GM18508 (cell line): ENCODE data around the gene MOB2.

Experiments used
- ATAC-seq: cut with Tn5 transposase; IDR thresholded peaks from one replicate; pipeline ENCODE4 v1.9.1; 2021; ENCODE audit warnings: moderate number of reproducible peaks; ENCODE audit not compliant: insufficient read depth, unreplicated experiment

Gene MOB2

DNA sequence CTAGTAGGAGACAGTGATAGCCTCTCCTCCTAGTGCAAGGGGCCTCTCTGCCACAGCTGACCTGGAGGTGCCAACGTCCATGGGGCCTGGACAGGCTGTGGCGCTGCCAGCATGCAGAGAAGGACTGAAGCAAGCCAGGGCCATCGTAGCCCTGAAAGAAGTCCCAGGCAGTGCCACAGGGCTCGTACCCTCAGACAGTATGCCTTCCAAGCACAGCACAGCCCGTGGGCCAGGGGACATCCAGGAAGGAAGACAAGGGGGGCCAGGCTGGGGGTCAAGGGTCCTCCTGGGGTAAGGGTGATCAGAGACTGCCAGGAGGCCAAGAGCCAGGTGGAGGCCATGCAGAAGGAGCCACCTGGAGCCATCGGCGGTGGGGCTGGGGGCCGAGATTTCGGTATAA is 20.4 kb upstream of the MOB2 start:
- no peak for ATAC-seq

DNA sequence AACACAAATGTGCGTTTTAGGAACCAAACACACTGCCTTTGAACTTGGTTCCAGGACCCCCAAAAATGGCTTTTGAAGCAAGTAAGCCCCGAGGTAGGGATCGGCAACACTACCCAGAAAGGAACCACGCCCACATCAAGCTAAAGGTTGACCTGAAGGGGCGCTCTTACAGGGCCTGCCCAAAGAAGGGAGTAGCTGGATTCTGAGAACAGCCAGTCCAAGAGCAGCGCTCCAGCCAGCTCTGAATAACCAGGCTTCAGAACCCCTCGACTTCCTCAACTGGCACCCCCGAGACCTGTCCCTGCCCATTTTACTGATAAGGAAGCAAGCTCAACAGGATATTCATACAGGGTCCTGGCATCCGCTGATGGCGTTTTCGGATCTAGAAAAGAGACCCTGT is 18.9 kb upstream of the MOB2 start:
- ATAC-seq: no peak

DNA sequence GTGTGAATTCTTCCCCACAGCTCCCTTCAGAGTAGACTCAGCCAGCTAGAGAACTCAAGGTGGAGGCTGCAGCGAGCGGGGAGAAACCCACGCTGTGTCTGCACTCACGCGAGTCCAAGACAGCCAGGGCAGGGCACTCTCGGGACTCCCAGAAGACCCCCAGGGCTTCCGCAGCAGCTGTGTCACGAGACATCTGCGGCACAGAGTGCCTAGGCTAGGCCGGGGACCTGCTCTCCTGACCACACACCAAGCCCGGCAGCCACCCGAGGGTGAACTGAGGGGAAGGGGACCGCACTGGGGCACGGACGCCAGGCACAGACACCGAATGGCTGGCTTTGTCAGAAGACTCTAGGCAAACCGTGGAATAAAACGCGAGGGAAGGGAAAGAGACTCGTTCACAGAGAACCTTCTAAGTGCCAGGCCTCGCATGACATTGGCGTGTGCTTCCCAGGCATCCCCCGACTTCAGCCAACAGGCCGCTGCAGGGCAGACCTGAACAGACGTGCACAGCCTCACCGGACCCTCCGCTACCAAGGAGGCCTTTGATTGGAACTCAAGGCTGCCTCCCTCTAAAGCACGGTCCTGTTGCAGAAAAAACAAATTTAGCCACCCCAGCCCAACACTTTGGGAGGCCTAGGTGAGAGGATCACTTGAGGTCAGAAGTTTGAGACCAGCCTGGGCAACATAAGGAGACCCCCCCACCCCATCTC is 18.2 kb upstream of the MOB2 start:
- no peak for ATAC-seq

DNA sequence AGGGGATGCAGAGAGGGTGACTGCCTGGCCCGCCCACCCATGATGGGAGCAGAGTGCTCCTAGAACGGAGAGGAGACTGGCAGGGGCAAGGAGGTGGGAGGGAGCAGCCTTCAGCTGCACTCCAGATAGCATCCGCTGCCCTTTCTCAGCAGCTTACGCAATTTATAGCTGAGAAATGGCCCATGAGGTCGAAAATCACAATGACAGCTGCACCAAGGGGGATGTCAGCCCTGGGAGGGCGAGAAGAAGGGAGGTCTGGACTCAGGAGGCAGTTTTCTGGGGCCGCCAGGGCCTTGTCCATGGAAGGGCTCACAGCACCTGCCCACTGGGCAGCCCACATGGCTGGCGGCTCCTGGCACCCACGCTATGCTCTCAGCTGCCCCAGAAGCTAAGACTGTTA is 17.6 kb upstream of the MOB2 start:
- no peak for ATAC-seq

DNA sequence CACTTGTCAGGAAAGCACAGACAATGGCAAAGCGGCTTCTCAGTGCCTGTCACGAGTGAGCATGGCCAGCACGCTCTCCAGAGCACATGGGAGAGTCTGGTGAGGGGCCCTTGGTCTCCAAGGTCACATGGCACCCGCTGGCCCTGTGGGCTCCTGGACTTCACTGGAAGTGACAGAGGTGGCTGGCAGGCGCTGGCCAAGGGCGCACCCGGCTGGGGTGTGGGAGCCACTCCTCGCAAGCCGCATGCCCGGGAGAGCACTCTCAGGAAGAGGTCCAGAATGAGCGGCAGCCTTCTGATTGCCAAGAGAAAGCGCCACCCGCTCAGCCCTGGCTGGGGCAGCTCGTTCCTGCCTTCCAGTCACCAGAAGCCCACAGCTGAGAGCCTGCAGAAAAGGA is 17.1 kb upstream of the MOB2 start:
- ATAC-seq: no peak

DNA sequence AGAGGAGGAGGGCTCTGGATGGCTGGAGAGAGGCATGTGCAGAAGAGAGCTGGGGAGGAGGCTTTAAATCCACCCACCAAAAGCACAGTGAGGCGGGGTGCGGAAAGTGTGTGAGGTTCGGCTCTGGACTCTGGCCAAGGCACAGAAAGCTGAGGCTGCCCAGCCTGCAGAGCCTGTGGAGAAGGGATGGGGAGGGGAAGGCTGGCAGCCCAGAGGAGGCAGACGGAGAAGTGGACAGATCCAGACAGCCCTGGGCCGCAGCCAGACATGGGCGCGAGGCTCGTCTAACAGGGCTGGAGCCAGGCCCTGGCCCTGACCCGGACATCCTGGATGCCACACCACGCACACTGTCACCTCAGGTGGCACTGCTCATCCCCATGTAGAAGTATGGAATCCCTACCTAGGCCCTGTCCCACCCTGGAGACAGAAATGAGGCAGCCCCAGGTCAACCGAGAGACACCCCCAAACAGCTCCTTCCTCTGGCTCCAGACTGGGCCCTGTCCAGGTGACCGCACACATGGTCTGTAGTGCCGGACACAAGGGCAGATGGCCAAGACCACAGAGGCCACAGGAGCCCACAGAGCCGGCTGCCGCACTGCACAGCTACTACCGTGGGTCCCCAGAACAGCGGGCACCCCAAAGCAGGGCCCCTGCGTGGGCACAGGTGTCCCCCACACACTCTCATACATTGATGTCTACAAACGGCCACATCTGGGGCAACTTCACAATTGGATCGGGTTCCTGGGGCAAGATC is 16.6 kb upstream of the MOB2 start:
- no peak for ATAC-seq

DNA sequence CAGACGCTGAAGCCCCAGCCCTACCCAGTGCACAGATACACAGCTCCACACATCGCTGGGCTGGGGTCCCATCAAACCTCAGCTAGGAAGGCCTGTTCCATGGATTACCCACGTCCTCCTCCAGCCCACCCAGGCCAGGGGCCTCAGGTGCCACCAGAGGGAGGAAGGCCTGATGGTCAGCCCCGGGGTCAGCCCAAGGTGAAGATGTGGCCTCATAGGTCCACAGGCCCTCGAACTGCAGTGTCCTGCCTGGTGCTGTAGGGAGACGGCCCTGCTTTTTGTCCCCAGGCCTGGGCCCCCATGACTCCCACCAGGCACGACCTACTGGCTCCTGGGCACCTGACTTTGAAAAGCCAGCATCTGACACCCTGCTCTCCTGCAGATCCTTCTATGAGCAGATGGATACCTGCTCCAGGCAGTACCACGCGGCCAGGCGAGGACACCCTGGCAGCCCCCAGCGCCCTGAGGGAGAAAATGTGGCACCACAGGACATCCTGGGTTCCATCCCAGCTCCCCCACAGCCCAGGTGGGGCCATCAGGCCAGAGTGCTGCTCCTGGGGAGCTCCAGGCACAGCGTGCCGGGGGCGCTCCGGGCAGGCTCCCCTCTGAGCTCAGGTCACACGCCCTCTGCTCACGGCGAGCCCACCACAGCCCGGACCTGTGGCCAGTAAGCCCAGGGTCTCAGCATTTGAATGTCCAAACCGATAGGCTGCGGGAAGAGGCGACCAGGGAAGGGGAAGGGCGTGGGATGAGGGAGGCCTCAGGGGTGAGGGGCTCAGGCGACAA is 15.8 kb upstream of the MOB2 start:
- ATAC-seq: no peak

DNA sequence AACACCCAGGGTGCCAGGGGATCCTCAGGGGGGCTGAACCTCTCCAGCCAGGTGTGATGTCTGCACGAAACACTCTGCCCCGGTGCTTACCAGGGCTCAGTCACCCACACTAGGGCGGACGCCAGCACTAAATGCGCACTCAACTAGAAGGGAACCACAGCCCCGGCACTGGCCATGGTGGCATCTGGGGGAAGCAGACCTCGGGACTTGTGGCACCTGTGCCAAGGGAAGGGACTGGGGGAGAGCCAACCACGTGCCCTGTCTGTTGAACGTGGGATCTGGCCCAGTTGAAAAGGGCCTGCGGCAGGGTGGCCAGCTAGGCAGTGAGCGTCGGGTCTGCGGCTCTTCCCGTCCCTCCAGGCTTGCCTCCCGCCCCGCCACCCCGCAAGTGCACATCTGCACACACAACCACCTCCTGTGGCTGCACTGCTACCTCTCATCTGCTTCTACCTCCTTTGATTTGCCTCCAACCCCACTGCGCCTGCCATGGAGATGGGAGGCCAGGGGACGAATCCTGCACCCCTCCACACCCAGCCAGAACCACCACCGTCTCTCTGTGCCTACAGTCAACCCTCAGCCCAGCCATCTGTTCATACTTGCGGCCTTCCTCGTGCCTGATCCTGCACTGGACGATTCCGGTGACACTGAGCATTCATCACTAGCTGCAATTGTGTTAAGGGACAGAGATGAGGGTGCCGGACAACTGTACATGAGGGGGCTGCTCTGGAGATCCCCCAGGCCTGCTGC is 15.0 kb upstream of the MOB2 start:
- no peak for ATAC-seq

DNA sequence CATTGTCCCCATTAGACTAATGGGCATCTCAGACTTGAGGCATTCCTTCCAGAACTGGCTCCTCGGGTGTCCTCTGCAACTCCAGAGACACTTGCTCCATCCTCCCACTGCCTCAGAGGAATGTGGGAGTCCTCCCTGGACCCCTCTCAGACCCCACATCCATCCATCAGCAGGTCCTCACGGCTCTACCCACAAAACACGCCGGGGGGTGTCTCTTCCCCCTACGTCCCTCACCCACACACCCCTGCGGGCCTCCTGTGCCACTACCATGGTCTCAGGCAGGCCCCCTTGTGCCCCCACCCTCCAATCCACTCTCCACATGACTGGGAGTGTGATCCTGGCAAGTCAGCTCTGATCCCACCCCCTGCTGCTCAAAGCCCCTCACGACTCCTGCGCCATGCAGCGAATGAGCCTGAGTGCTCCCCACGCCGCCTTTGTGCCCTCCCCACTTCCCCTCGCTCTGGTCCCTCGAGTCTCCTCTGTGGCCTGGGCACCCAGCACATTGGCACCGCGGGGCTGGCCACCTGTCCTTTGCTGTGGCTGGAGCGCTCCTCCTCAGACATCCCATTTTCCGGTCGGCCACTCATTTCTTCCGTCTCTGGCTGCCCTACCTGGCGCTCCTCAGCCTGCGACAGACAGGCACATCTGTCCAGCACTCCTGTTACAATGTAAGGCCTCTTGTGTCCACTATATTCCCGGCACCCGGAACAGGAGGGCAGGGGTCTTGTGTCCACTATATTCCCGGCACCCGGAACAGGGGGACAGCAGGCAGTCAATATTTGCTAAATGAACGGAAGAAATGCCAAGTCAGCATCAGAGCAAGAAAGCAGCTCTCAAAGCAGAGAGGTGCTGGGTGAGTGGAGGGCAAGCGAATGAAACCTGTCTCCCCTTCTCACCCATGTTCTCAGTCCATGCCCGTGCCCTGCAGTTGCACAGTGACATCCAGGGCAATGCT is 14.2 kb upstream of the MOB2 start:
- ATAC-seq: no peak

DNA sequence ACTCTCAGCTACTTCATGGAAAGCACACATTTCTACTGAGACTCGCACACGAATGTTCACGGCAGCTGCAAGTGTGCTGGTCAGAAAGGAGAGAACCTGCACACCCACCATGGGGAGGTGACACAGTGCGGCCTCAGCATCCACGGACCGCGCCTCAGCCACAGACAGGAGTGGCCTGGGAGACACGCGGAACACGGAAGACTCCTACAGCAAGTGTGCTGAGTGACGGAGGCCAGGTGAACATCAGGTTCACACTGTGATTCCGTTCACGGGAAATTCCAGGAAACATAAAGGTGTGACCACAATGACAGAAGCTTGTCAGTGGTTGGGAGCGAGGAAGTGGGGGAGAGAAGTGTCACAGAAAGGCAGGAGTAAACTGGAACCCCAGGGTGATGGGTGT is 13.3 kb upstream of the MOB2 start:
- no peak for ATAC-seq

DNA sequence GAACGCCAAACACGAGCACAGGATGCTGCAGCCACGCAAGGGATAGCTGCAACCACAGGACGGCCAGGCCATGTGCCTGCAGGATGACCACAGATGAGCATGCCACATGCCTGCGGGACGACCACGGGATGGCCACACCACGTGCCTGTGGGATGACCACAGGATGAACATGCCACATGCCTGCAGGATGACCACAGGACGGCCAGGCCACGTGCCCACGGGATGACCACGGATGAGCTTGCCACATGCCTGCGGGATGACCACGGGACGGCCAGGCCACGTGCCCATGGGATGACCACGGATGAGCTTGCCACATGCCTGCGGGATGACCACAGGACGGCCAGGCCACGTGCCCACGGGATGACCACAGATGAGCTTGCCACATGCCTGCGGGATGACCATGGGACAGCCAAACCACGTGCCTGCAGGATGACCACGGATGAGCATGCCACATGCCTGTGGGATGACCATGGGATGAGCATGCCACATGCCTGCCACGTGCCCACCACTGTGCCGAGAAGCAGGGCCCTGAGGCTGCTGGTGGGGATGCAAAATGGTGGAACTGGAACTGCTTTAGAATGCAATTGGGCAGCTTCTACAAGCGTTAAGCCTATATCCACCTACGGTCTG is 12.8 kb upstream of the MOB2 start:
- ATAC-seq: no peak

DNA sequence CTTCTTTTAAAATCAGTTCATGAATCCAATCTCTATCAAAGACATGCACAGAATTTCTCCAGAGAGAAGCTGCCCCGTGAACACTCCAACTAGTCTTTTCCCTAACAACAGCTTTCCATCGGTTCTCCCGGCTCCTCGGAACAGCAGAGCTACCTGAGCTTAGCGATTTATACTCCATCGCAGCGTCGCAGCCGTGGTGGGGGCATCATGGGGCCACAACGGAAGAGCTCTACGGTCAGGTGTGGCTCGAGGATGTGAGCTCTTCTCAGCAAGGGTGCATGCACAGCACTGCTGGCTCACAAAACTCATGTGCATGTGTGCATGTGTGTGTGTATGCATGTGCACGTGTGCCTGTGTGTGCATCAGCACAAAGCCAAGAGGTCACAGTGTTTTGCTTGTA is 11.7 kb upstream of the MOB2 start:
- ATAC-seq: no peak

DNA sequence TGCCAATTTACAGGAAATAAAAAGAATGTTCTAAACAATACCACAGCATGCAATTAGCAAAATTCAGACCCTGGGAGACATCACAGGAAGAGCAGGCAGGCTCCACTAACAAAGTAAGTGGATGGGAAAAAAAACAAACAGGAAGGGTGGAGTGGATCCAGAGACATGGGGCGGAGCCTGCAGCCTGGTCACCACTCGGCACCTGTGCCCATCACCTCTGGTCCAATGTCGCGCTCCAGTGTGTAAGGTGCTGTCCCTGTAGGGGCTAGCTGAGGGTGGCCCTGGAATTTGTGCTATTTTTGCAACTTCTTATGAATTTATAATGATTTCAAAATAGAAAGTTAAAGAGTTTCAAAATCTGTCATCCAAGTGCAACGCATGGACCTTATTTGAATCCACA is 11.0 kb upstream of the MOB2 start:
- no peak for ATAC-seq

DNA sequence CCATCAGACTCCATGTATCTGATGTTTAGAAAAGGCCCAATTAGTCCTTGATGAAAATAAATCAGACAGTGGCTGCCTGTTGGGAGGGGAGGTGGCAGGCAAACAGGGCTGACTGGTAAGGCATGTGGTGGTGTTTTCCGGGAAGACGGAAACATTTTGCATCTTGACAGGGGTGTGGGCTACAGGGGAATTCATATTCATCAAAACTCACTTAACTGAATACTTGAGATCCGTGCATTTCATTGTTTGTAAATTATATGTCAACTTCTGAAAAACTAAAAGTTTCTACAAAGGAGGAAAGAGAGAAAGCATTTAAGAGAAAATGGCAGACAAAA is 10.1 kb upstream of the MOB2 start:
- no peak for ATAC-seq

DNA sequence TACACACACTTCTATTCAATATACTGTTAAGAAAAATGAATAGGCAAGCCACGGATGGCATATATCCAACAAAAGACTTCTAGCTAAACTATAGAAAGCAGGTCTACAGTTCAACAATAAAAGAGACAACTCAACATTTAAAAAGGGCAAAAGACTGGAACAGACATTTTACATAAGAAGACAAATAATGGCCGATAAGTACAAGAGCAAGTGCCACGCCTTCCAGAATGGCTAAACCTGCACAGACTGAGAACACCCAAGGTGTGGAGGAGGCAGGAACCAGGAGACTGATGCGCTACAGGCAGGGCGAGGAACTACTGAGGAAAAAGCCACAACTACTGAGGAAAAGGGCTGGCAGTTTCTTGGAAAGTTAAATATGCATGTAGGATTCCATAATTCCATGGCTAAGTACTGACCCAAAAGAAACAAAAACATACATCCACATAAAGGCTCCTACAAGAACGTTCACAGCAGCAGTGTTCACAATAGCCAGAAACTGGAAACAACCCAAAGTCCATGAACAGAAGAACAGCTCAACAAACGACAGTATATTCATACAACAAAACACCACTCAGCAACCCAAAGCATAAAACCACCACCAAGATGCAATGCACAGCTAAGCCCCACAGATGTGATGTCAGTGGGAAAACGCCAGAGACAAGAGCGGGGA is 9.6 kb upstream of the MOB2 start:
- ATAC-seq: no peak

DNA sequence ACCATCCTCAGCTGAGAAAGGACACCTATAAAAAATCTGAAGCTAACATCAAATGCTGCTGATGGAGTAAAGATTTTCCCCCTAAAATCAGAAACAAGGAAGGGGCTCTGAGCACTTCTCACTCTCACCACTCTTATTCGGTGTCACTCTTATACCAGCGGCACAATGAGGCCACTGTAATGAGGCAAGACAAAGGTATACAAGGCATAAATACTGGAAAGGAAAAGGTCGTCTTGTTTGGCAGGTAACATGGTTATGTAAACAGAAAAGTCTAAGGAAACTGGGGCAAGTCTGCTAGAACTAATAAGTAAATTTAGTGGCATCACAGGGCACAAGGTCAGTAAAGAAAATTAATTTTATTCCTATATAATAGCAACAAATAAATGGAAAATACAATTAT is 8.1 kb upstream of the MOB2 start:
- ATAC-seq: no peak

DNA sequence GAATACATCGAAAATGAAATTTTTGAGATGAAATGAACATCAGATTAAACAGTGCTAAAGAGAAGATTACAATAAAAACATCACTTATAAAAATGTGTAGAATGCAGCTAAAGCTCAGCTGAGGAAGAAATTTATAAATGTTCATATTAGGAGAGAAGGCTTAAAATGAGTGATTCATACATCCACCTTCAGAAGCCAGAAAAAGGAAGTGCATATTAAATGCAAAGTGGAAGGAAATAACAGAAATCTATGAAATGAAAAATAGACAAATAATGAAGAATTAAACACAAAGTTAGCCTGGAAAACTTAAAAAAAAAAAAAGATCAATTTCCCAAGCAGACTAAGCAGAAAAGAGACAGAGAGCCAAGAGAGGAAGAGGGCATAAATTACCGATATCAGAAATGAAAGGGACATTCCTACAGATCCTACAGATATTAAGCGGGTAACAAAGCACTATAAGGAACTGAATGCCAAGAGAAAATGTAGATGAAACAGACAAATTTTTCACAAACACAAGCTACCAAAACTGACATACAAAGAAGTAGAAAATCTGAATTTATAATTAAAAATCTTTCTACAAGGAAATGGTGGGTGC is 7.2 kb upstream of the MOB2 start:
- no peak for ATAC-seq

DNA sequence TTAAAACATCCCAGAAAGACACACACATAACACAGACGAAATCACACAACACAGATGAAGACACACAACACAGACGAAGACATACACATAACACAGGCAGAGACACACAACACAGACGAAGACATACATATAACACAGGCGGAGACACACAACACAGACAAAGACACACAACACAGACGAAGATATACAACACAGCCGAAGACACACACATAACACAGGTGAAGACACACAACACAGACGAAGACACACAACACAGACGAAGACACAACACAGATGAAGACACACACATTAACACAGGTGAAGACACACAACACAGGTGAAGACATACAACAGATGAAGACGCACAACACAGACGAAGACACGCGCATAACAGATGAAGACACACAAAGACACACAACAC is 4.8 kb upstream of the MOB2 start:
- ATAC-seq: no peak
